Liver (tissue), 9 donors: Measurements from ENCODE around the gene SLC8A1. TPM values are rescaled to one million over a fixed set of nuclear protein-coding genes. Genes with fewer than 3 reads are reported as not detected.

Experiments
- DNase-seq: peaks from one replicate; pipeline ENCODE4 v3.0.0-alpha.2; 2017; ENCODE audit warnings: low spot score
- H3K27ac ChIP-seq, 2 donors: one replicate each; pipeline ENCODE4 v1.7.0; 2013; ENCODE audit warnings: inconsistent platforms in 2 of 2, low read length in 2 of 2, control low read depth in 1 of 2, low read depth in 1 of 2, mild to moderate bottlenecking in 1 of 2
- H3K27me3 ChIP-seq, 4 donors: one replicate each; pipeline versions ENCODE4 v1.6.1 to v1.7.0; 2013; ENCODE audit warnings: low read length in 3 of 4, inconsistent platforms in 1 of 4, mild to moderate bottlenecking in 1 of 4, moderate library complexity in 1 of 4; ENCODE audit not compliant: control insufficient read depth in 4 of 4, insufficient read depth in 4 of 4
- H3K36me3 ChIP-seq, 4 donors: one replicate each; pipeline versions ENCODE4 v1.6.1 to v1.7.0; 2013; ENCODE audit warnings: low read length in 3 of 4, mild to moderate bottlenecking in 3 of 4, low read depth in 1 of 4, moderate library complexity in 1 of 4; ENCODE audit not compliant: control insufficient read depth in 4 of 4, insufficient read depth in 3 of 4
- H3K4me1 ChIP-seq, 4 donors: one replicate each; pipeline versions ENCODE4 v1.6.1 to v1.7.0; 2013; ENCODE audit warnings: low read length in 3 of 4, mild to moderate bottlenecking in 3 of 4, moderate library complexity in 1 of 4; ENCODE audit not compliant: control insufficient read depth in 4 of 4, insufficient read depth in 4 of 4
- H3K4me3 ChIP-seq, 3 donors: one replicate each; pipeline versions ENCODE4 v1.6.1 to v1.7.0; 2013; ENCODE audit warnings: low read length in 3 of 3, control low read depth in 1 of 3, low read depth in 1 of 3, mild to moderate bottlenecking in 1 of 3
- H3K9ac ChIP-seq, 2 donors: one replicate each; pipeline ENCODE4 v1.7.0; 2013; ENCODE audit warnings: low read length in 2 of 2, mild to moderate bottlenecking in 2 of 2, moderate library complexity in 2 of 2, control low read depth in 1 of 2, low read depth in 1 of 2
- H3K9me3 ChIP-seq, 4 donors: one replicate each; pipeline versions ENCODE4 v1.6.1 to v1.7.0; 2013; ENCODE audit warnings: low read length in 3 of 4; ENCODE audit not compliant: control insufficient read depth in 4 of 4
- EGR1 ChIP-seq, 2 donors: IDR thresholded peaks; 2 replicates each; pipeline ENCODE4 v1.6.1; 2016 to 2018; ENCODE audit warnings: antibody characterized with exemption in 2 of 2, low read depth in 2 of 2
- GABPA ChIP-seq, 2 donors: IDR thresholded peaks in 1 of 2; conservative IDR thresholded peaks in 1 of 2; 2 replicates each; pipeline ENCODE4 v1.6.1; 2016; ENCODE audit warnings: antibody characterized with exemption in 2 of 2, mild to moderate bottlenecking in 1 of 2, moderate library complexity in 1 of 2
- HNF4A ChIP-seq, 2 donors: conservative IDR thresholded peaks; 2 replicates each; pipeline ENCODE4 v1.6.1; 2016; ENCODE audit warnings: antibody characterized with exemption in 2 of 2, mild to moderate bottlenecking in 2 of 2
- HNF4G ChIP-seq: IDR thresholded peaks from 2 replicates; pipeline ENCODE4 v1.6.1; 2016; ENCODE audit warnings: antibody characterized with exemption
- JUND ChIP-seq, 2 donors: IDR thresholded peaks; 2 replicates each; pipeline ENCODE4 v1.6.1; 2016; ENCODE audit warnings: antibody characterized with exemption in 2 of 2
- NR2F2 ChIP-seq: IDR thresholded peaks from 2 replicates; pipeline ENCODE4 v1.6.1; 2016; ENCODE audit warnings: antibody characterized with exemption
- RAD21 ChIP-seq, 2 donors: IDR thresholded peaks; 2 replicates each; pipeline ENCODE4 v1.6.1; 2016; ENCODE audit warnings: antibody characterized with exemption in 2 of 2, mild to moderate bottlenecking in 2 of 2
- RXRA ChIP-seq, 2 donors: IDR thresholded peaks; 2 replicates each; pipeline ENCODE4 v1.6.1; 2017 to 2018; ENCODE audit warnings: antibody characterized with exemption in 2 of 2, mild to moderate bottlenecking in 1 of 2
- TAF1 ChIP-seq: conservative IDR thresholded peaks from 2 replicates; pipeline ENCODE4 v1.6.1; 2016; ENCODE audit warnings: antibody characterized with exemption, mild to moderate bottlenecking
- WGBS: extraction: QIAGEN DNeasy Blood & Tissue Kit; methylation state at CpG from one replicate; pipeline ENCODE4 v1.1.7; 2013; 5-methylcytosine and 5-hydroxymethylcytosine counted together
- polyA plus RNA-seq, 2 donors: library from polyadenylated mRNA; stranded (reverse) in 1 of 2; unstranded in 1 of 2; fragments of 200-250 nt in 1 of 2; fragments of >200 nt in 1 of 2; fragmentation: Nextera tagmentation in 1 of 2; extraction: Ambion mirVana in 1 of 2; gene quantifications; one replicate each; pipeline versions ENCODE4 v1.2.1 to v1.2.3, GENCODE V29; 2013 to 2015
- total RNA-seq, 2 donors: library from RNA; depleted of rRNA; stranded (reverse); fragments of >200 nt; gene quantifications; one replicate each; pipeline ENCODE4 v1.2.3, GENCODE V29; 2014
- TF ChIP-seq, protein P1 (sequence below): IDR thresholded peaks from 2 replicates; pipeline ENCODE4 v1.6.1; 2016; ENCODE audit warnings: antibody characterized with exemption, mild to moderate bottlenecking
- TF ChIP-seq, protein P2 (sequence below): IDR thresholded peaks from 2 replicates; pipeline ENCODE4 v1.6.1; 2016; ENCODE audit warnings: antibody characterized with exemption
- TF ChIP-seq, protein P3 (sequence below): IDR thresholded peaks from 2 replicates; pipeline ENCODE4 v1.6.1; 2016; ENCODE audit warnings: antibody characterized with exemption
- TF ChIP-seq, protein P4 (sequence below): IDR thresholded peaks from 2 replicates; pipeline ENCODE4 v1.6.1; 2016; ENCODE audit warnings: antibody characterized with exemption
- TF ChIP-seq, protein P5 (sequence below): fragments of 150-350 bp; IDR thresholded peaks from 2 replicates; pipeline ENCODE4 v1.5.1; 2017; ENCODE audit warnings: improper control_type of control experiment, low read depth, low read length; ENCODE audit not compliant: missing input control
- donor health status: healthy.
- donor health status: healthy.
- donor health status: healthy.
- donor health status: healthy.
- donor health status: healthy.

SLC8A1 gene
- total and polyA plus RNA-seq, 4 donors: 1.2 to 18.5 (median 8.2) TPM

DNA sequence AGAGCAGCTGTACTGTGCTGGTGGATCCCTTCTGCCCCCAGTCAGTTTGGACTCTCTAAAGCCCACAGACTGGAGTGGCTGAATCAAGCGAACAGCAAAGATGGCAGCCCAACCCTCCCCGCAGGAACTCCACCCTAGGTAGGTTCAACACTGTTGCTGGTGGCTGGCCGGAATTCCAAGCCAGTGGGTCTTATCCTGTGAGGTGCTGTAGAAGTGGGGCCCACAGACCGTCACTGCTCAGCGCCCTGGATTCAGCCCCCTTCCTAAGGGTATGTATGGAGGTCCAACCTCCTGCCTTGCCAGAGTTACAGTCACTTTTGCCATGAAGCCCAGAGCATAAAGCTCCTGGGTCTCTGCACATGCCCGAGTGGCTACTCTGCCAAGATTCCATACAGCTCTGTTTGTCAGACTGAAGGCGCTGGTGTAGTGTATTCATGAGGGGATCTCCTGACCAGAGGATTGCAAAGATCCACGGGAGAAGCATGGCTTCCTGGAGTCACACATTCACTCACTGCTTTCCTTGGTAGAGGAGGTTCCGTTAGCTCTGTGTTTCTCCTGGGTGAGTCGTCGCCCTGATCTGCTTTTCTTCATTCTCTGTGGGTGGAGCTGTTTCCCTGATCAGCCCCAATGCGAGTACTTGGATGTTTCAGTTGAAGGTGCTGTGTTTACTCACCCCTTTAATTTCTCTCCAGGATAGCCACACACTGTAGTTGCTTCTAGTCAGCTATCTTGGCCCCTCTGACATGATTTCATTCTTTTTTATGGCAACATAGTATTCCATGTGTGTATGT lies 379.3 kb downstream of the SLC8A1 start:
- Histone ChIP-seq H3K36me3 (no peaks in the 10 kb centered on the region), H3K9ac (no peak overlapping the region), H3K27ac (no peak overlapping the region), H3K4me1 (no peaks in the 10 kb centered on the region), H3K27me3 (peaks cover 0 to 2% (median 0%) of the 10 kb centered on the region in 4 donors), H3K4me3 (no peak overlapping the region), H3K9me3 (no peaks in the 10 kb centered on the region)
- 79% methylated on average over 12 of the region's 12 CpGs for WGBS
- DNase-seq: no peak
- no peak for TF ChIP-seq RXRA (IDR thresholded peaks at IDR 0.05)

DNA sequence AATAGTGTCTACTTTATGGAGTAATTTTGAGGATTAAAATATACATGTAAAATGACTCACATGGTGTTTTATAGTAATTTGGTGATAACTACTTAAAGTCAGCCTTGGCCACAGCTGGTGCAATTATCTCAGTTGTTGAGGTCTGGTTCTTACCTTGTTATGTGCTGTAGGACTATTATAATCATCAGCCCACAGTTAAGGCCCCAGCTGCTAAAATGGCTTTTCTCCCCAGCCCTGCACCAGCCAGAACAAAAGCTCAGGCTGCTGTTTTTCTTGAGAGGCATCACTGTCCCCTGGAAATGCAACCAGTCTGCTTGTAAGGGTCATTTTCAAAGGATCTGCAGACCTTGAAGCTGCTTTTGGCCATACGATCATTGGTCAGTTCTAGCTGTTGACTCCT lies 389.5 kb downstream of the SLC8A1 start:
- no peak overlapping the region for H3K4me3 ChIP-seq
- H3K9ac ChIP-seq: no peak overlapping the region
- DNase-seq: no peak
- H3K27ac ChIP-seq: no peak overlapping the region
- H3K9me3 ChIP-seq: peaks cover 0 to 2% (median 0%) of the 10 kb centered on the region in 4 donors
- H3K27me3 ChIP-seq: no peaks in the 10 kb centered on the region
- TF ChIP-seq TAF1 (no peak), NR2F2 (no peak)
- 84% methylated on average over 1 of the region's 1 CpG for WGBS
- H3K36me3 ChIP-seq: no peaks in the 10 kb centered on the region
- H3K4me1 ChIP-seq: no peaks in the 10 kb centered on the region

DNA sequence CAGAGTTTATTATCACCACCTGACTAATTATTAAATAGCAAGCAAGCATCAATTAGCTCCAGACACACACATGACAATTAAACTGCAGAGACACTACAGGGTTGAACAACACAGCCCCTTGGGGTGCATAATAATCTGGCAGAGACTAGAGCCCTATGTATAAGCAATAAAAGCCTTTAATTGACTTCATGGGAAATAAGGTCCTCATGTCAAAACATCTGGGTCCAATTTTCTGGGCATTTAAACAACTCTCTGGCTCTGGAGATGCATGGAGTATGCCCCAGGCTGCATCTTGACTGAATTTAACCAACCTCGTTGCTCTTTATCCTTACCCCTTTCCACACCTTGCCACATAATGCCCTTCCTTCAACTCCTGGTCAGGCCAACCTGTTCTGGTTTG lies 402.1 kb downstream of the SLC8A1 start:
- TF ChIP-seq JUND (IDR thresholded peaks at IDR 0.05) (no peak), TAF1 (no peak), HNF4G (no peak), RXRA (IDR thresholded peaks at IDR 0.05) (no peak), RAD21 (IDR thresholded peaks at IDR 0.05) (no peak), HNF4A (conservative IDR thresholded peaks at IDR 0.05) (no peak), EGR1 (IDR thresholded peaks at IDR 0.05; ENCODE audit: low read depth in 2 of 2) (no peak), NR2F2 (no peak), GABPA (IDR thresholded peaks at IDR 0.05 in 1 of 2, conservative IDR thresholded peaks at IDR 0.05 in 1 of 2) (no peak)
- TF ChIP-seq, protein P1, sequence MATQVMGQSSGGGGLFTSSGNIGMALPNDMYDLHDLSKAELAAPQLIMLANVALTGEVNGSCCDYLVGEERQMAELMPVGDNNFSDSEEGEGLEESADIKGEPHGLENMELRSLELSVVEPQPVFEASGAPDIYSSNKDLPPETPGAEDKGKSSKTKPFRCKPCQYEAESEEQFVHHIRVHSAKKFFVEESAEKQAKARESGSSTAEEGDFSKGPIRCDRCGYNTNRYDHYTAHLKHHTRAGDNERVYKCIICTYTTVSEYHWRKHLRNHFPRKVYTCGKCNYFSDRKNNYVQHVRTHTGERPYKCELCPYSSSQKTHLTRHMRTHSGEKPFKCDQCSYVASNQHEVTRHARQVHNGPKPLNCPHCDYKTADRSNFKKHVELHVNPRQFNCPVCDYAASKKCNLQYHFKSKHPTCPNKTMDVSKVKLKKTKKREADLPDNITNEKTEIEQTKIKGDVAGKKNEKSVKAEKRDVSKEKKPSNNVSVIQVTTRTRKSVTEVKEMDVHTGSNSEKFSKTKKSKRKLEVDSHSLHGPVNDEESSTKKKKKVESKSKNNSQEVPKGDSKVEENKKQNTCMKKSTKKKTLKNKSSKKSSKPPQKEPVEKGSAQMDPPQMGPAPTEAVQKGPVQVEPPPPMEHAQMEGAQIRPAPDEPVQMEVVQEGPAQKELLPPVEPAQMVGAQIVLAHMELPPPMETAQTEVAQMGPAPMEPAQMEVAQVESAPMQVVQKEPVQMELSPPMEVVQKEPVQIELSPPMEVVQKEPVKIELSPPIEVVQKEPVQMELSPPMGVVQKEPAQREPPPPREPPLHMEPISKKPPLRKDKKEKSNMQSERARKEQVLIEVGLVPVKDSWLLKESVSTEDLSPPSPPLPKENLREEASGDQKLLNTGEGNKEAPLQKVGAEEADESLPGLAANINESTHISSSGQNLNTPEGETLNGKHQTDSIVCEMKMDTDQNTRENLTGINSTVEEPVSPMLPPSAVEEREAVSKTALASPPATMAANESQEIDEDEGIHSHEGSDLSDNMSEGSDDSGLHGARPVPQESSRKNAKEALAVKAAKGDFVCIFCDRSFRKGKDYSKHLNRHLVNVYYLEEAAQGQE: no peak
- TF ChIP-seq, protein P2, sequence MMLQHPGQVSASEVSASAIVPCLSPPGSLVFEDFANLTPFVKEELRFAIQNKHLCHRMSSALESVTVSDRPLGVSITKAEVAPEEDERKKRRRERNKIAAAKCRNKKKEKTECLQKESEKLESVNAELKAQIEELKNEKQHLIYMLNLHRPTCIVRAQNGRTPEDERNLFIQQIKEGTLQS: no peak
- TF ChIP-seq, protein P3, sequence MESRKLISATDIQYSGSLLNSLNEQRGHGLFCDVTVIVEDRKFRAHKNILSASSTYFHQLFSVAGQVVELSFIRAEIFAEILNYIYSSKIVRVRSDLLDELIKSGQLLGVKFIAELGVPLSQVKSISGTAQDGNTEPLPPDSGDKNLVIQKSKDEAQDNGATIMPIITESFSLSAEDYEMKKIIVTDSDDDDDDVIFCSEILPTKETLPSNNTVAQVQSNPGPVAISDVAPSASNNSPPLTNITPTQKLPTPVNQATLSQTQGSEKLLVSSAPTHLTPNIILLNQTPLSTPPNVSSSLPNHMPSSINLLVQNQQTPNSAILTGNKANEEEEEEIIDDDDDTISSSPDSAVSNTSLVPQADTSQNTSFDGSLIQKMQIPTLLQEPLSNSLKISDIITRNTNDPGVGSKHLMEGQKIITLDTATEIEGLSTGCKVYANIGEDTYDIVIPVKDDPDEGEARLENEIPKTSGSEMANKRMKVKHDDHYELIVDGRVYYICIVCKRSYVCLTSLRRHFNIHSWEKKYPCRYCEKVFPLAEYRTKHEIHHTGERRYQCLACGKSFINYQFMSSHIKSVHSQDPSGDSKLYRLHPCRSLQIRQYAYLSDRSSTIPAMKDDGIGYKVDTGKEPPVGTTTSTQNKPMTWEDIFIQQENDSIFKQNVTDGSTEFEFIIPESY: no peak
- TF ChIP-seq, protein P4, sequence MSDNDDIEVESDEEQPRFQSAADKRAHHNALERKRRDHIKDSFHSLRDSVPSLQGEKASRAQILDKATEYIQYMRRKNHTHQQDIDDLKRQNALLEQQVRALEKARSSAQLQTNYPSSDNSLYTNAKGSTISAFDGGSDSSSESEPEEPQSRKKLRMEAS: no peak
- TF ChIP-seq, protein P5, sequence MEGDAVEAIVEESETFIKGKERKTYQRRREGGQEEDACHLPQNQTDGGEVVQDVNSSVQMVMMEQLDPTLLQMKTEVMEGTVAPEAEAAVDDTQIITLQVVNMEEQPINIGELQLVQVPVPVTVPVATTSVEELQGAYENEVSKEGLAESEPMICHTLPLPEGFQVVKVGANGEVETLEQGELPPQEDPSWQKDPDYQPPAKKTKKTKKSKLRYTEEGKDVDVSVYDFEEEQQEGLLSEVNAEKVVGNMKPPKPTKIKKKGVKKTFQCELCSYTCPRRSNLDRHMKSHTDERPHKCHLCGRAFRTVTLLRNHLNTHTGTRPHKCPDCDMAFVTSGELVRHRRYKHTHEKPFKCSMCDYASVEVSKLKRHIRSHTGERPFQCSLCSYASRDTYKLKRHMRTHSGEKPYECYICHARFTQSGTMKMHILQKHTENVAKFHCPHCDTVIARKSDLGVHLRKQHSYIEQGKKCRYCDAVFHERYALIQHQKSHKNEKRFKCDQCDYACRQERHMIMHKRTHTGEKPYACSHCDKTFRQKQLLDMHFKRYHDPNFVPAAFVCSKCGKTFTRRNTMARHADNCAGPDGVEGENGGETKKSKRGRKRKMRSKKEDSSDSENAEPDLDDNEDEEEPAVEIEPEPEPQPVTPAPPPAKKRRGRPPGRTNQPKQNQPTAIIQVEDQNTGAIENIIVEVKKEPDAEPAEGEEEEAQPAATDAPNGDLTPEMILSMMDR: no peak
- no peaks in the 10 kb centered on the region for H3K36me3 ChIP-seq
- no peaks in the 10 kb centered on the region for H3K27me3 ChIP-seq
- DNase-seq: no peak
- no peaks in the 10 kb centered on the region for H3K9me3 ChIP-seq
- H3K9ac ChIP-seq: no peak overlapping the region
- 52% methylated on average over 1 of the region's 1 CpG for WGBS
- no peak overlapping the region for H3K27ac ChIP-seq
- H3K4me3 ChIP-seq: no peak overlapping the region
- no peaks in the 10 kb centered on the region for H3K4me1 ChIP-seq
